22Rv1 (cell line): Measurements from ENCODE around the gene LY6G5B.

Experiments used
- H3K27ac ChIP-seq: fragments of 450-650 bp; 2 replicates; pipeline ENCODE4 v1.5.1; 2017
- CTCF ChIP-seq: fragments of 450-650 bp; IDR thresholded peaks from 2 replicates; pipeline ENCODE4 v1.5.1; 2017; ENCODE audit warnings: mild to moderate bottlenecking
- ZFX ChIP-seq: fragments of 450-650 bp; IDR thresholded peaks from 2 replicates; pipeline ENCODE4 v1.6.1; 2017; ENCODE audit warnings: antibody characterized with exemption, borderline replicate concordance

The LY6G5B gene, protein sequence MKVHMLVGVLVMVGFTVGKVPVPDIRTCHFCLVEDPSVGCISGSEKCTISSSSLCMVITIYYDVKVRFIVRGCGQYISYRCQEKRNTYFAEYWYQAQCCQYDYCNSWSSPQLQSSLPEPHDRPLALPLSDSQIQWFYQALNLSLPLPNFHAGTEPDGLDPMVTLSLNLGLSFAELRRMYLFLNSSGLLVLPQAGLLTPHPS

DNA sequence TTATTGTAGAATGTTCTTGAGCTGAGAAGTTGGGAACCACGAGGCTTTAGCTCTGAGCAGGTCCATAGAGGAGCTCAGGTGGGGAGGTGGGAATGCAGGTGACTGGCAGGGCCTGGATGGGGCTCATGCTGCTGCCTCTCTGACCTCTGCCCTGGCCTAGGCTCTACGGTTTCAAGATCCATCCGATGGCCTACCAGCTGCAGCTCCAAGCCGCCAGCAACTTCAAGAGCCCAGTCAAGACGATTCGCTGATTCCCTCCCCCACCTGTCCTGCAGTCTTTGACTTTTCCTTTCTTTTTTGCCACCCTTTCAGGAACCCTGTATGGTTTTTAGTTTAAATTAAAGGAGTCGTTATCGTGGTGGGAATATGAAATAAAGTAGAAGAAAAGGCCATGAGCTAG lies at the start of gene LY6G5B:
Gene LY6G5B (plus strand): TSS at position 301 of the 400 bp plus-strand sequence. CDS start 975 bp downstream, outside the sequence.
- TF ChIP-seq ZFX: no peak
- no peak within 1 kb of the TSS for H3K27ac ChIP-seq

- no peak for TF ChIP-seq CTCF
- no peak for TF ChIP-seq ZFX
- peak within 1 kb of the TSS; percentile 96 for H3K27ac ChIP-seq
These were observed 49.0 kb upstream of the LY6G5B start, which contains the start of gene PRRC2A for GRCh38 chr6:31620586-31621319. Gene PRRC2A (plus strand): TSS chr6:31620715. CDS start chr6:31622790, 2,075 bp downstream.

DNA sequence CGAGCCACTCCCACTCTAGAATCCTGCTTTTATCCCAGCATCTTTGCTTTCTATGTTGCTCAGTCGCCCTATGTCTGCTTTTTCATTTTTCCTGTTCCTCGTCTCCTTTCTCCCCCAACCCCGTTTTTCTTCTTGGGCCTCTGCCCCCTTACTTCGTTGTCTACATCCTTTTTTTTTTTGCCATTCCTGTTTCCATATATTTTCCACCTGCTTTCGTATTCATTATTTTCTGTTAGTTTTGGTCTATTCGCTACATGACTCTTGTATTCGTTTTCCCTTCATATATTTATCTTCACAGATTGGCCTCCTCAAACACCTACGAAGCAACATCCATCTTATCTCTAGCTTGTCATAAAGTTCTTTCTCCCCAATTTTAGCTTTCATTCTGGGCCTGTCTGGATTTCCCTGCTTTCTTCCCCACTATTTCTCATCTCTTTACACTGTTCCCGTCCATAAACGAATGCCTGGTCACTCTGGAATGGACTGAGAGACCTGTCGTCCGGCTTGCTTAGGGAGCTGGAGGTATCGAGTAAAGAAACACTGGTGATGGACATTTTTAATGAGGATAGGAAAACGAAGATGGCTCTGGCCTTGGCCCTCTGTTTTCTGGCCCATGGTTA lies 48.3 kb upstream of the LY6G5B start:
- H3K27ac ChIP-seq: peak overlapping the region; percentile 96
- TF ChIP-seq CTCF (no peak), ZFX (no peak)

DNA sequence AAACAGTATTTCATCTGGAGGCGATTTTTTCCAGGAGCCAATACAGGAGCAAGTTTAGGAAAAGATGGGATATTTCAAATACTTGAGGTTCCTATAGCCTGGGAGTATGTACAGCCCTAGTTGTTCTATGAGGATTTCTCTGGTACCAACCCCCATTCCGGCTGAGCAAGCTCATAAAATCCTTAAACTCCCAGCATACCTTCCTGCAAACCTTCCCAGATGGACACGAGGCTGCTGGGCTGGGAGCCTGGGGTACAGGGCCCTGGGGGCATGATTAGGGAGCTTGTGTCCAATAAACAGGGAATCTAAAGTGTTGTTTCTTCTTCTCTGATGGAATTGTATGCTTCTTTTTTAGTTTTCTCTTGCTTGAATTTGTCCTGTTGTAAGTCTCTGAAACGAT lies 47.8 kb upstream of the LY6G5B start:
- TF ChIP-seq CTCF (no peak), ZFX (no peak)
- H3K27ac ChIP-seq: peak overlapping the region; percentile 96

- H3K27ac ChIP-seq: peak overlapping the region; percentile 96
These were observed 47.1 kb upstream of the LY6G5B start for GRCh38 chr6:31622684-31623091.

GRCh38 chr6:31624070-31624469 lies 45.7 kb upstream of the LY6G5B start:
- no peak for TF ChIP-seq CTCF
- no peak for TF ChIP-seq ZFX
- H3K27ac ChIP-seq: no peak overlapping the region

More at GRCh38 chr6:31622684-31623091, 47.1 kb upstream of the LY6G5B start:
- TF ChIP-seq CTCF (no peak), ZFX (no peak)

- H3K27ac ChIP-seq: no peak overlapping the region
- TF ChIP-seq CTCF (no peak), ZFX (no peak)
These were observed 42.8 kb upstream of the LY6G5B start for GRCh38 chr6:31626952-31627351.
